Measurements from ENCODE around the gene BUB1. TPM values are rescaled to one million over a fixed set of nuclear protein-coding genes. Genes with fewer than 3 reads are reported as not detected.

Gene BUB1
- polyA plus RNA-seq, 2 of the 4 experiments (the other 2 are of a cell fraction), result 36.9 to 65.5 TPM

- Histone ChIP-seq H3K4me3 (no peak overlapping the region), H3K9me3 (no peaks in the 10 kb centered on the region), H3K27ac (no peak overlapping the region), H3K4me1 (no peaks in the 10 kb centered on the region), H3K4me2 (no peak overlapping the region)
- FAIRE-seq (no peak), ATAC-seq (no peak), DNase-seq (ENCODE audit: low read depth in 1 of 2, low spot score in 1 of 2) (no peak)
- CTCF ChIA-PET, result no interaction called here
- POLR2A ChIA-PET, result no interaction called here
- 91% methylated on average over 4 of the region's 4 CpGs for WGBS (ENCODE audit: missing lambda C conversion rate)
- TF ChIP-seq EP300 (IDR thresholded peaks at IDR 0.05) (no peak), FOSB (CRISPR knock-in tag; IDR thresholded peaks at IDR 0.05) (no peak), ESRRA (IDR thresholded peaks at IDR 0.05; ENCODE audit: borderline replicate concordance, low read length) (no peak), RARB (CRISPR knock-in tag; IDR thresholded peaks at IDR 0.05) (no peak), ZC3H11A (IDR thresholded peaks at IDR 0.05) (no peak), CEBPB (IDR thresholded peaks at IDR 0.05) (no peak), RAD21 (conservative IDR thresholded peaks at IDR 0.05 in 1 of 2, IDR thresholded peaks at IDR 0.05 in 1 of 2) (no peak)
Measured at GRCh38 chr2:110638952-110639695, 38.7 kb downstream of the BUB1 start.

- POLR2A ChIA-PET, result no interaction called here
- ATAC-seq, result no peak
- no peak overlapping the region for H3K4me2 ChIP-seq
- no peak overlapping the region for H3K27ac ChIP-seq
- H3K4me1 ChIP-seq, result no peaks in the 10 kb centered on the region
- no peak overlapping the region for H3K4me3 ChIP-seq
- no peaks in the 10 kb centered on the region for H3K9me3 ChIP-seq
- DNase-seq (ENCODE audit: low read depth in 1 of 2, low spot score in 1 of 2), result no peak
- no peak for FAIRE-seq
- TF ChIP-seq, protein P1, sequence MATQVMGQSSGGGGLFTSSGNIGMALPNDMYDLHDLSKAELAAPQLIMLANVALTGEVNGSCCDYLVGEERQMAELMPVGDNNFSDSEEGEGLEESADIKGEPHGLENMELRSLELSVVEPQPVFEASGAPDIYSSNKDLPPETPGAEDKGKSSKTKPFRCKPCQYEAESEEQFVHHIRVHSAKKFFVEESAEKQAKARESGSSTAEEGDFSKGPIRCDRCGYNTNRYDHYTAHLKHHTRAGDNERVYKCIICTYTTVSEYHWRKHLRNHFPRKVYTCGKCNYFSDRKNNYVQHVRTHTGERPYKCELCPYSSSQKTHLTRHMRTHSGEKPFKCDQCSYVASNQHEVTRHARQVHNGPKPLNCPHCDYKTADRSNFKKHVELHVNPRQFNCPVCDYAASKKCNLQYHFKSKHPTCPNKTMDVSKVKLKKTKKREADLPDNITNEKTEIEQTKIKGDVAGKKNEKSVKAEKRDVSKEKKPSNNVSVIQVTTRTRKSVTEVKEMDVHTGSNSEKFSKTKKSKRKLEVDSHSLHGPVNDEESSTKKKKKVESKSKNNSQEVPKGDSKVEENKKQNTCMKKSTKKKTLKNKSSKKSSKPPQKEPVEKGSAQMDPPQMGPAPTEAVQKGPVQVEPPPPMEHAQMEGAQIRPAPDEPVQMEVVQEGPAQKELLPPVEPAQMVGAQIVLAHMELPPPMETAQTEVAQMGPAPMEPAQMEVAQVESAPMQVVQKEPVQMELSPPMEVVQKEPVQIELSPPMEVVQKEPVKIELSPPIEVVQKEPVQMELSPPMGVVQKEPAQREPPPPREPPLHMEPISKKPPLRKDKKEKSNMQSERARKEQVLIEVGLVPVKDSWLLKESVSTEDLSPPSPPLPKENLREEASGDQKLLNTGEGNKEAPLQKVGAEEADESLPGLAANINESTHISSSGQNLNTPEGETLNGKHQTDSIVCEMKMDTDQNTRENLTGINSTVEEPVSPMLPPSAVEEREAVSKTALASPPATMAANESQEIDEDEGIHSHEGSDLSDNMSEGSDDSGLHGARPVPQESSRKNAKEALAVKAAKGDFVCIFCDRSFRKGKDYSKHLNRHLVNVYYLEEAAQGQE (IDR thresholded peaks at IDR 0.05), result no peak
- TF ChIP-seq NR3C1 (IDR thresholded peaks at IDR 0.05) (no peak), POLR2AphosphoS2 (conservative IDR thresholded peaks at IDR 0.05; ENCODE audit: low read length) (no peak), CHD2 (IDR thresholded peaks at IDR 0.05; ENCODE audit: low read length, partially characterized antibody) (no peak), ZFP36 (IDR thresholded peaks at IDR 0.05; ENCODE audit: borderline replicate concordance, partially characterized antibody) (no peak), RCOR1 (IDR thresholded peaks at IDR 0.05; ENCODE audit: low read depth, low read length) (no peak), BHLHE40 (IDR thresholded peaks at IDR 0.05; ENCODE audit: low read depth, low read length) (no peak), RFX5 (IDR thresholded peaks at IDR 0.05) (no peak), NPAS2 (CRISPR knock-in tag; IDR thresholded peaks at IDR 0.05; ENCODE audit: borderline replicate concordance) (no peak), JUNB (IDR thresholded peaks at IDR 0.05) (no peak), KDM5A (IDR thresholded peaks at IDR 0.05) (no peak), ZC3H11A (IDR thresholded peaks at IDR 0.05) (no peak), JUN (IDR thresholded peaks at IDR 0.05) (no peak), MYC (IDR thresholded peaks at IDR 0.05; ENCODE audit: borderline replicate concordance, low read length) (no peak), TP53 (CRISPR knock-in tag; IDR thresholded peaks at IDR 0.05) (no peak), CEBPB (IDR thresholded peaks at IDR 0.05) (no peak), KDM1A (IDR thresholded peaks at IDR 0.05; ENCODE audit: low read depth) (no peak)
- TF ChIP-seq, protein P2, sequence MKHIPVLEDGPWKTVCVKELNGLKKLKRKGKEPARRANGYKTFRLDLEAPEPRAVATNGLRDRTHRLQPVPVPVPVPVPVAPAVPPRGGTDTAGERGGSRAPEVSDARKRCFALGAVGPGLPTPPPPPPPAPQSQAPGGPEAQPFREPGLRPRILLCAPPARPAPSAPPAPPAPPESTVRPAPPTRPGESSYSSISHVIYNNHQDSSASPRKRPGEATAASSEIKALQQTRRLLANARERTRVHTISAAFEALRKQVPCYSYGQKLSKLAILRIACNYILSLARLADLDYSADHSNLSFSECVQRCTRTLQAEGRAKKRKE (CRISPR knock-in tag; IDR thresholded peaks at IDR 0.05; ENCODE audit: low read depth), result no peak
- TF ChIP-seq, protein P3, sequence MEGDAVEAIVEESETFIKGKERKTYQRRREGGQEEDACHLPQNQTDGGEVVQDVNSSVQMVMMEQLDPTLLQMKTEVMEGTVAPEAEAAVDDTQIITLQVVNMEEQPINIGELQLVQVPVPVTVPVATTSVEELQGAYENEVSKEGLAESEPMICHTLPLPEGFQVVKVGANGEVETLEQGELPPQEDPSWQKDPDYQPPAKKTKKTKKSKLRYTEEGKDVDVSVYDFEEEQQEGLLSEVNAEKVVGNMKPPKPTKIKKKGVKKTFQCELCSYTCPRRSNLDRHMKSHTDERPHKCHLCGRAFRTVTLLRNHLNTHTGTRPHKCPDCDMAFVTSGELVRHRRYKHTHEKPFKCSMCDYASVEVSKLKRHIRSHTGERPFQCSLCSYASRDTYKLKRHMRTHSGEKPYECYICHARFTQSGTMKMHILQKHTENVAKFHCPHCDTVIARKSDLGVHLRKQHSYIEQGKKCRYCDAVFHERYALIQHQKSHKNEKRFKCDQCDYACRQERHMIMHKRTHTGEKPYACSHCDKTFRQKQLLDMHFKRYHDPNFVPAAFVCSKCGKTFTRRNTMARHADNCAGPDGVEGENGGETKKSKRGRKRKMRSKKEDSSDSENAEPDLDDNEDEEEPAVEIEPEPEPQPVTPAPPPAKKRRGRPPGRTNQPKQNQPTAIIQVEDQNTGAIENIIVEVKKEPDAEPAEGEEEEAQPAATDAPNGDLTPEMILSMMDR (IDR thresholded peaks at IDR 0.05), result no peak
- WGBS (ENCODE audit: missing lambda C conversion rate), result 95% methylated on average over 1 of the region's 1 CpG
- CTCF ChIA-PET, result no interaction called here
Measured at GRCh38 chr2:110638004-110638403, 39.9 kb downstream of the BUB1 start.

All from A549 (cell line).